Activated naive CD4-positive, alpha-beta T cell treated with anti-CD3 and anti-CD28 coated beads, Interleukin-2, amount 50 U/mL, for 16 hours (primary cell): ENCODE results near the gene COX6A1.
"Not testable (repeated sequence)": the region's sequence is repeated elsewhere in the genome, so short reads cannot be mapped to it uniquely, and the experiment has no call there.

Experiments
- DNase-seq: peaks from one replicate; pipeline ENCODE4 v3.0.0-alpha.2; 2020

COX6A1 gene

DNA sequence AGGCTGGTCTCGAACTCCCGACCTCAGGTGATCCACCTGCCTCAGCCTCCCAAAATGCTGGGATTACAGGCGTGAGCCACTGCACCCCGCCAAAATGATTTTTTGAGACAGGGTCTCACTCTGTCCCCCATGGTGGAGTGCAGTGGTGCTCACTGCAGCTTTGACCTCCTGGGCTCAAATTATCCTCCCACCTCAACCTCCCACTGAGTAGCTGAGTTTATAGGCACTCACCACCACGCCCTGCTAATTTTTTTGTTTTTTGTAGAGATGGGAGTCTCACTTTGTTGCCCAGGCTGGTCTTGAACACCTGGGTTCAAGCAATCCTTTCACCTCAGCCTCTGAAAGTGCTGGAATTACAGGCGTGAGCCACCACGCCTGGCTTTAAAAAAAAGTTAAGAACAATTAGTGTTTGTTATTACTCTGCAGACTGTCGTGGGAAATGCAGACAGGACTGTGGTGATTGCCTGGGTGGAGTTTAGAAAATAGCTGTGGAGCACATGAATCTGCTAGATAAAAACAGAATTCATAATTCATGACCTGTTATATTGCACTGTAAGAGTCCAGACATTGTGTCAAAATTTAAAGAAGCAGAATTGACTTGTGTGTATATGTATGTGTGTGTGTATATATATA, 9.2 kb upstream of the COX6A1 start:
- no peak for DNase-seq

DNA sequence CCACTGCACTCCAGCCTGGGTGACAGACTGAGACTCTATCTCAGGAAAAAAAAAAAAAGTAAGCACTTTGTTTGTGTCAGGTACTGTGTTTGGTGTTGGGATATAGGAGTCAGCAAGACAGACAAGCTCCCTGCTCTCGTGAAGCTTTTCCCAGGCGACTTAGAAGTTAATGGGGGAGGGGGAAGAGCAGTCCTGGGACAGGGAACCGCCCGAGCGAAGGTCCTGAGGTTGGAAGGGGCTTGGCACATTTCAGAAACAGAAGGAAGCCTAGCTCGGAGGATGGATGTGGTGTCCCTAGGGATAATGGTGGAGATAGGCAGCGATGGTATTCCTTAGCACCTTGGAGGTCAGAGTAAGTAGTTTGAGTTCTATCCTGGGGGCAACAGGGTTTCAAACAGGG, 8.5 kb upstream of the COX6A1 start:
- no peak for DNase-seq

DNA sequence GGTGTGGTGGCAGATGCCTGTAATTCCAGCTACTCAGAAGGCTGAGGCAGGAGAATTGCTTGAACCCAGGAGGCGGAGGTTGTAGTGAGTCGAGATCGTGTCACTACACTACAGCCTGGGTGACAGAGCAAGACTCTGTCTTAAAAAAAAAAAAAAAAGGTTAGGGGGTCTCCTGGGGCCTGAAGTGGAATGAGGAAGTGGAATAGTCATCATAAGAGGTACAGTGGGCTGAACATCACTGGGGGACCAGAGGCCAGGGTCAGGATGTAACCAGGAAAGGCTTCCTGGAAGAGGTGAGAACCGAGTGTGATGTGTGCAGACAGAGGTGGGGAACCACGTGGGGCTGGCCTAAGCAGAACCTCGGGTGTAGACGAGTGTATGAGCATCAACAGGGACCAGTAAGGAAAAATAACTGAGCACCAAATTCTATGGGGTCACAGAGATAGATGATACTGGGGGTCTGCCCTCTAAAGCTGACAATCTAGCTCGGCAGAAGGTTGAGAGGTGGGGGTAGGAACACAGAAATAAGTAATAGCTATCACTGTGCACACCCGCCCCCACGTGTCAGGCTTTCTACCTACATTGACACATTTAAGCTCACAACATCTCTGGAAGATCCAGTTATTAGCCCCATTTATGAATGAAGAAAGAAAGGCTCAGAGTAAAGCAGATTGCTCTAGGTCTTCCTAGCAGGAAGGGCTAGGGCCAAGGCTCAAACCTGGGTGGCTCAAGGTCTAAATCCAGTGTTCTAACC, 5.0 kb upstream of the COX6A1 start:
- no peak for DNase-seq

DNA sequence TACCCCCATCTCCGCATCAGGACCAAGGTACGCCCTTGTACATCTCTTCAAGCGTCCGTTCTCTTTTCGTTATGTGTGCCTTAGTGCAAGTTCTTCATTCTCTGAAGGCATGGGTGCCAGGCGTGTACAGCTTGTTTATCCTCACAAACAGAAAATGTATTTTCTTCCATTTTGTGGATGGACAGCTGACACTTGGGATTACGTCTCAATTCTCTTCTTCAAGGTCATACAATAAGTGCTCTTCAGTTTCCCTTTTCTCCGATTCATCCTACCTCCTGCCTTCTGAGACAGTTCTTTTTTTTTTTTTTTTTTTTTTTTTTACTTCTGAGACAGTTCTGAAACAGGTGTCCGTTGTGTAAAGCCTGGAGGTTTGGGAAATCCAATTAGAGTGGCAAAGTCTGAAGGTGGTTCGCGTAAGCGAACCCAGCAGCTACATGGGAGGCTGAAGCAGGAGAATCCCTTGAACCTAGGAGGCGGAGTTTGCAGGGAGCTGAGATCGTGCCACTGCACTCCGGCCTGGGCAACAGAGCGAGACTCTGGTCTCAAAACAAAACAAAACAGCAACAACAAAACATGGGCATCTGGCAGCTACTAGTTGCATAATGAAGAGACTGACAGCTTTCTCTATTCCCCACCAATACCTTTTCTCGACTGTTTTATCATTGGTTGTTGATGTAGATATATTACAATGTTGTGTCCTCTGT, 734 bp downstream of the COX6A1 start:
- DNase-seq, result no peak

DNA sequence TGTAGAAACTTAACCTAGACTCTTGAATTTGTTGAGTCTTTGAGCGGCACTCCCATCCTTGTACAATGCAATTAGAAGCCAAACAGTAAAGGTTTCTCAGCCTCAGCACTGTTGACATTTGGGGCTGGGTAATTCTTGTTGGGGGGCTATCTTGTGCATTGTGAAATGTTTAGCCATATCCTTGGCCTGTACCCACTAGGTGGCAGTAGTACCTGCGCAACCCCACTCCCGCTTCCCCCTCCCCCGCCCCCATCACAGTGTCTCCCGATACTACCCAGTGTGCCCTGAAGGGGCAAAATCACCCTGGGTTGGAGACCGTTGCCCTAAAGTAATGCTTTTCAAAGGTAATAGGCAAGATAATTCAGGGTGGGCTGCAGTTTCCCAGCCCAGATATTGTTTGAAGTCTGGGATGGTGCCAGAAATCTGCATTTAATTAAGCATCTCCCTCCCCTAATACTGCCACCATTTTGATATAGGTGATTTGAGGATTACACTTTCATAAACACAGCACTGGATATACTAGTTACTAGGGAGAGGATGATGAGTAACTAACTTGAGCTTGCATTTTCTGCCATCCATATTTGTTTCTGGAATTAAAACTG, 1.8 kb downstream of the COX6A1 start:
- DNase-seq, result peak; percentile 78

DNA sequence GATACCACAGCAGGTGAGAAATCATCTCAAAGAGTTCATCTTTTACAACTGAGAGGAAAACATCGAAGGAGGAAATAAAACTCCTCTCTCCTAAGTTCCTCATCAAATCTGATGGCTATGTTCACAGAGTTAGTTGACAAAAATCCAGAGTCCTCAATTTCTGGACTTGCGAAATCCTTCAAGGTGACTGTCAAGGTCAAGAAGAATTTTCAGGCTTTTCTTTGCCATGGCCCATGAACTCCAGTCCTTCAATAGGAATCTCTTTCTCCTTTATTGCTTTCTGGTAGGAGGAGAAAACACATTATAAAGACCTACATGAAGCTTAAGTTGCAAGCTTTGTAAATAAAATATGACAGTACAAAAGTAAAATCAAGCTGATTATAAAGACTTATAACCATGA, 6.8 kb downstream of the COX6A1 start:
- DNase-seq, result no peak

DNA sequence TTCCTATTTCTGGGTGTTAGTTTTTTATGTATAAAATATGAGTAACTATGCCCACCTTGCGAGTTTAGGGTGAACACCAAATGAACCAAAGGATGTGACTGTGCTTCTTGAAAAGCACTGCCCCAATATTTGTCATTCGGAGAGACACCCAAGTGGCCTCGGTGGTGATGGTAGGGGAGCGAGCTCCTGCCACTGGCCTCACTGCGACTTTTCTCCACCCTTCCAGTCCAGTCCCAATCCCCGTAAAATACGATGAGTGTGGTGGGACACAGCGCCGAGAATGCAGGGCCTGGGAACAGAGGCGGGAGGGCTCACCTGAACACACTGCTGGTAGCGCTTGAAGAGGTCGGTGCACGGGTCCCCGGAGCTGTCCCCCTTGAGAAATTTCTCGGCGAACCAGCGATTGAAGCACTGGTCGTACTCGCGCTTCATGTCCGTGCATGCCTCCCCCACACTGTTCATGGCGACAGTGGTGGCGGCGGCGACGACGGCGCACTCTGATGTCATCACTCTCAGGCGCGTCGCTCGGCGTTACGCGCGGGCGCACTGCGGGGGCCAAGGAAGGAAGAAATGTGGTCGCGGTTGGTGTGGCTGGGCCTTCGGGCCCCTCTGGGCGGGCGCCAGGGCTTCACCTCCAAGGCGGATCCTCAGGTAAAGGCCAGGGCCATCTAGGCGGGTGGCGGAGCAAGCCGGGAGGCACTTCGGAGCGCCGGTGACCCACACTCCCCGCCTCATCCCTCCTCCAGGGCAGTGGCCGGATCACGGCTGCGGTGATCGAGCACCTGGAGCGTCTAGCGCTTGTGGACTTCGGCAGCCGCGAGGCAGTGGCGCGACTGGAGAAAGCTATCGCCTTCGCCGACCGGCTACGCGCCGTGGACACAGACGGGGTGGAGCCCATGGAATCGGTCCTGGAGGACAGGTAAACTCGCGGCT, 8.3 kb downstream of the COX6A1 start, which contains the start of the genes GATC and TRIAP1:
Gene GATC, plus strand, starts transcription at position 534 of the 933 bp plus-strand sequence. Its CDS starts 37 bp downstream, at position 571.
Gene TRIAP1, minus strand, starts transcription at position 474 of the 933 bp plus-strand sequence. Its CDS starts 12 bp downstream, at position 462.
- peak; percentile 87 for DNase-seq

DNA sequence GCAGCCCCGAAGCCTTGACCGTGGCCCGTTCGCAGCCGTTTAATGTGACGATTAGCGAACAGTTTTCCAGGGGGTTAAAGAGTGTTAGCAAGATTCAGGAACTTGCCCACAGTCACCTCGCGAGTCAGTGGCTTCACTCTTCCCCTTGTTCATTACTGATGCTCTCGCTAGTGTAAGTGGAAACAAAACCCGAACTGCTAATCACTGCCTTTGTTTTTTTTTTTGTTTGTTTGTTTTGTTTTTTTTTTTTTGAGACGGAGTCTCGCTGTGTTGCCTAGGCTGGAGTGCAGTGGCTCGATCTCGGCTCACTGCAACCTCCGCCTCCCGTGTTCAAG, 8.9 kb downstream of the COX6A1 start:
- DNase-seq, result not testable (repeated sequence)

DNA sequence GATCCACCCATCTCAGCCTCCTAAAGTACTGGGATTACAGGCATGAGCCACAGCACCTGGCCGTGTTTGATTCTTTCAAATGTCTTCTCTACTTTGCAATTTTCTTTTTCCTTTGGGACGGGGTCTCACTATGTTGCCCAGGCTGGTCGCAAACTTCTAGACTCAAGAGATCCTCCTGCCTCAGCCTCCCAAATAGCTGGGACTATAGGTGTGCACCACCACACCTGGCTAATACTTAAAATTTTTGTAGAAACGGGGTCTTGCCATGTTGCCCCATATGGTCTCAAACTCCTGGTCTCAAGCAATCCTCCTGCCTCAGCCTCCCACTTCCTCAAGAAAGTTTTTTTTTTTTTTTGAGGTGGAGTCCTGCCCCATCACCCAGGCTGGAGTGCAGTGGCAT, 10.1 kb downstream of the COX6A1 start:
- no peak for DNase-seq

DNA sequence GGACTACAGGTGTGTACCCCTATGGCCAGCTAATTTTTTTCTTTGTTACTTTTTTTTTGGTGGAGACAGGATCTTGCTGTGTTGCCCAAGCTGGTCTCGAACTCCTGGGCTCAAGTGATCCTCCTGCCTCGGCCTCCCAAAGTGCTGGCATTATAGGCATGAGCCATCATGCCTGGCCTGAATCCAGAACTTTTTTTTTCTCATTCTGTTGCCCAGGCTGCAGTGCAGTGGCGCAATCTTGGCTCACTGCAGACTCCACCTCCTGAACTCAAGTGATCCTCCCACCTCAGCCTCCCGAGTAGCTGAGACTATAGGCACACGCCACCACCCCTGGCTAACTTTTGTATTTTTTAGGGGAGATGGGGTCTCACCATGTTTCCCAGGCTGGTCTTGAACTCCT, 14.6 kb downstream of the COX6A1 start:
- DNase-seq, result not testable (repeated sequence)

DNA sequence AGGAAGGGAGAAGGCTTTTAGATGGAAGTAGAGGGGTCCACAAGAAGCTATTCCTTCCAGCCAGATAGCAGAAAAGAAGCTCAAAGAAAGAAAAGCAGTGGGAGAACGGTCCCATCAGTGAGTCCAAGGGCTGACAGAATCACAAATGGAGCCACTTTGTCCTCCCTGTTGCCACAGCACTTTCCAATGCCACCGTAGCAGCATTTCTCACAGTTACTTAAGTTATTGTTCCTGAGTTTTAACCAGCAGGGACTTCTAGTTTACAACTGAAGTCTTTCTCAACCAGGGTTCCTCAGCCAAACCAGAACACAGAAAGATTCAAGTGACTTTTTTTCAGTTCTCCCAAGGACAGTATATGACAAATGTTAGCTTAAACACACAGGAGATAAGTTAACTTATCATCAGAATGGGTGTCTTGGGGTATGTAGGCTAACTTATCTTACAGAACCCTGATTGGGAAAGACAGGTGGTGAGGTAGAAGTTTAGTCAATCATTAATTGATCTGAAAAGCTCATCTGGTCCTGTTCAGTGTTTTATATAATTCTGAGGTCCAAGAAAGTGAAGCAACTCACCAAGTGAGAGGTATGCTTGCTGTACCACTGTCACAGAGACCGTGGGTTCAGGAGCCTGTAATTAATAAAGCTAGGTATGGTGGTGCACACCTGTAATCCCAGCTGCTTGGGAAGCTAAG, 15.3 kb downstream of the COX6A1 start:
- no peak for DNase-seq

DNA sequence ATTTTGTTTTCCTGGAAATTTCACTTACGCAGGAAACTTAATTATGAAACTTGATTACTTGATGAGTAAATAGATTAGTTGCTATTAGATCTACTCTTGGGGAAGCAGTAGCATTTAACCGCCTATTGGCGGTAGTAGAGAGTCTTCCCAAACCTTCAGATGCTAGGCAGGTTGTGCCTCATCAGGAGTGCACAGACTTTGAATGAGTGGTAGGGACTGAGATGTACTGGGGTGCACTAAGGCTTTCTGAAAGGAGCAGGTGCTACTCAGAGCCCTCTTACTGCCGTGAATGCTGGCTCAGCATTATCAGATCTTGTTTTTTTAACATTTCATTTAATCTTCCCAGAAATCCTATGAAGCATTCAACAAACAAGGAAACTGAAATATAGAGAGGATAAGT, 16.1 kb downstream of the COX6A1 start:
- DNase-seq, result no peak

DNA sequence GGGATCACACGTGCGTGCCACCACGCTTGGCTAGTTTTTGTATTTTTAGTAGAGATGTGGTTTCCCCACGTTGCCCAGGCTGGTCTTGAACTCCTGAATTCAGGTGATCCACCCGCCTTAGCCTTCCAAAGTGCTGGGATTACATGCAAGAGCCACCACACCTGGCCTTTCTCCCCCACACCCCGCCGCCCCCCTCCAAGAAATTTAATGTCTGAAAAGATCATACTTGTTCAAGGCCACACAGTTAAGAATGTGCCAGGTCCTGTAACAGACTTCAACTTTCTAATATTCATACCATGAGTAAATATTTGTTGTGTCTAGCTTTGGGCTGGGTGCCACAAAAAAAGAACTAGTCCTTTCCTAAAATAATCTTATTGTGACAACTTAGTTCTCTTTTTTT, 17.4 kb downstream of the COX6A1 start:
- no peak for DNase-seq

DNA sequence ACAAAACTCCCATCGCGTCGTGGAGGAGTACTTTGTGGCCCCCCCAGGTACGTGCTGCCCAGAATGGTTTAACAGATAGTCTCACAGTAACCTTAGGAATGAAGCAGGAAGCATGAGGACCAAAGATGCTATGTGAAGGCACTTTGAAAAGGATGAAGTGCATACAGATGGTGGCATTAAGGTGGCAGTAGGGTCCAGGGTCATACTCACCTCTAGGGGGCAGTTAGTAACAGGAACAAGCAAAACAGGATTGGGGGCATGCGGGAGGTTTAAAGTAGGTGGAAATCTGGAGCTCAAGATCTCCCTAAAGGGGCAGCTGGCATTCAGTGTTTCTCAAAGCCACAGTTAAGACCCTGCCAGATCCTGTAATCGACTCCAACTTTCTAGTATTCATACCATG, 19.2 kb downstream of the COX6A1 start:
- no peak for DNase-seq

DNA sequence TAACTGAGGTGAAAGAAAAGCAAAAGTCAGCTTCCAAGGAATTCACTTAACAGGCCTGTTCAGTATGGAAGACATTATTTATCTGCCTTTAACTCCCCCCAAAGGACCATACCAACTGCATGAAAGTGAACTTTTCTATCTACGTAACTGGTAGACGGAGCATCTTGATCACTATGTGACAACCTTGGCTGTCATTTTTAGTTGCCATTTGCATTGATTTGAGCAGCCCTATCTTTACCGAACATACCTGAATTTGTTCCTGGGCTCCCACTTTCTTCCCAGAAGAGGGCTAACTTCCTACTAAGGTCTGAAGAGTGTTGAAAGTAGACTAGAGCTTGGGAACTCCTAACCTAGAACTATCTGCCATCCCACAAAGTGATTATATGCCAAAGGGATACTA, 22.2 kb downstream of the COX6A1 start:
- no peak for DNase-seq

DNA sequence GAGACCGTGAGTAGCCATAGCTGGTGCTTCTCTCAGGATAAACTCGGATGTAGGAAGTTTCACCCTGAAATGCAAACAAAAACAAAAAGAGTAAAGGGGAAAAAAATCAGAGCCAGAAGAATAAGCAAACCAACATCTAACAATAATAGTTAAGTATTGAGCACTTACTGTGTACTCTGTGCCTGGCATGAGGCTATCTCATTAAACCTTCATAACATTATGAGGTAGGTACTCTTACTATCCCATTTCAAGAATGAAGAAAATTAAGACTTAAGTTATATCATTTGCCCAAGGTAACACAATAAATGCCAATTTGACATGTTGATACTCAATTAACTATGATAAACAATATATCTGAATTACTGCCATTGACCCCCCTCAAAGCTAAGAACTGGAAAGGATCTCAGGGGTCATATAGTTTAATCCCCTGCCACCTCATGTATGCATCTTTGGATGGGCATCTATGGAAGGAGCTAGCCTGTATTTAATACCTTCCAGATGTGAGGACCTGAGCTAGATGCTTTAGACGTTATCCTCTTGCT, 24.3 kb downstream of the COX6A1 start:
- no peak for DNase-seq

DNA sequence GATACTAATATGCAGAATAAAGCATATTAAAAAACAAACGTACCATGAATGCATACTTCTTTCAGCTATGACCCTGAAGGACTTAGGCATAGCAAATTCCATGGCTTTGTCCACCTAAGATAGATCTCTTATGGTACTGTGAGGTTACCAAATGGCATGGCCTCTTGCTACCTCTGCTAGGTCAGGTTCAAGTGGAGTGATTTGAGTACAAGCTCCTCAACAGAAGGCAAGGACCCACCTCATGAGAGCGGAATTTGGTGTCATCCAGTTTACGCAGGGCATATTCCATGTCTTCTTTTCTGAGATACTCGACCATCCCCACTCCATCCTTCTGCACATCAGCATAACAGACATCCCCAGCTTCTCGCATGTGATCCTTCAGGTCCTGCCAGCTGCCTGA, 25.8 kb downstream of the COX6A1 start:
- DNase-seq, result no peak

DNA sequence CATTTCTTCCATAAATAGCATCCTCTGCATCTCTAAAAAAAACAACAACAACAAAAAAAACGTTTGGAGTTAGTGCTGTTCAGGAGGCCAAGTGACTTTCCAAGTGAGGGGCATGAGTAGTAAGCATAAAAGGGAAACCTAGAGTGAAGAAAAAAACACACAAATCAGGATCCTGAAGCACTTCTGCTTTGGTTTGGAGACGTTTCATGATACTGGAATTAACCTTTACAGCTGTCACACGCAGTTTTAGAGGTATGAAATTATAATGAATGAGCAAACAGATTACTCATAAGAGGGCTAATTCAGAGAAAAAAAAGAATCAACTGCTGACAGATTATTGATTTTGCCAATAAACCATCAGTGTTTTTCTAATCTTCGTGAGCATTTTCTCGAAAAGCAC, 27.8 kb downstream of the COX6A1 start:
- no peak for DNase-seq

DNA sequence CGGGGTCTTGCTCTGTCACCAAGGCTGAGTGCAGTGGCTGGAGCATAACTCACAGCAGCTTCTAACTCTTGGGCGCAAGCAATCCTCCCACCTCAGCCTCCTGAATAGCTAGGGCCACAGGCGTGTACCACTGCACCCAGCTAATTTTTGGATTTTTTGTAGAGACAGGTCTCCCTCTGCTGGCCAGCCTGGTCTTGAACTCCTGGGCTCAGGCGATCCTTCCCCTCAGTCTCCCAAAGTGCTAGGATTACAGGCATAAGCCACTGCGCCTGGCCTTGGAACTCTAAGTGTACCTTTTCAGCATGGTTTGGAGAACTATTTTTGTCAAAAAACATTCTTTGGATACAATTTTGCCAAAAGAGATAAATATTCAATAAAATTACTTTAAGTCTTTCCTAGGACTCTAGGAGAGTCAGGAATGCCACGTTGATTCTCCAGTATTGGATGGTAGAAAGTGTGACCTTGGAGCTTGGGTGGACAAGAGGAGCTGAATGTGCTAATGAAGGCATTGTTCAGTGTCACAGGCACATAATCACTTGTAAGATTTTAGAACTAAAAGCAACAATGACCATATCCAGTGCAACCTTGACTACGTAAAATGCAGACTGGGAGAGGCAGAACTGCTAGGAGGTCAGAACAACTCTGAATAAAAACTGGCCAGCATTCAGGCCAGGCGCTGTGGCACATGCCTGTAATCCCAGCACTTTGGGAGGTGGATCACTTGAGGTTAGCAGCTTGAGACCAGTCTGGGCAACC, 28.8 kb downstream of the COX6A1 start:
- peak; percentile 42 for DNase-seq

DNA sequence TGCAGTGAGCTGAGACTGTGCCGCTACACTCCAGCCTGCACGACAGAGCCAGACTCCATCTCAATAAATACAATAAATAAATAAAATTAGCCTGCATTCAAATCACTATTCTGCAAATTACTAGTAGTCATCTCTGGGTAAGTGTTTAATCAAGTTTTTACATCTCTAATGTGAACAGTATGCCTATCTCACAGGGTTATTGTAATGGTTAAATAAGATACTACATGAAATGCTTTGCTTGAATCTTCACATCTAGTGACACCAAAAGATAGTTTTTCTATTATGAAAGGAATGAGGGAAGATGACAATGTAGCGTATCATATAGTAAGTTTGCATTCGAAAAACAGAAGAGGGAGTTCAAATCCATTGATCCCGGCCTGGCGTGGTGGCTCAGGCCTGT, 29.5 kb downstream of the COX6A1 start:
- no peak for DNase-seq

DNA sequence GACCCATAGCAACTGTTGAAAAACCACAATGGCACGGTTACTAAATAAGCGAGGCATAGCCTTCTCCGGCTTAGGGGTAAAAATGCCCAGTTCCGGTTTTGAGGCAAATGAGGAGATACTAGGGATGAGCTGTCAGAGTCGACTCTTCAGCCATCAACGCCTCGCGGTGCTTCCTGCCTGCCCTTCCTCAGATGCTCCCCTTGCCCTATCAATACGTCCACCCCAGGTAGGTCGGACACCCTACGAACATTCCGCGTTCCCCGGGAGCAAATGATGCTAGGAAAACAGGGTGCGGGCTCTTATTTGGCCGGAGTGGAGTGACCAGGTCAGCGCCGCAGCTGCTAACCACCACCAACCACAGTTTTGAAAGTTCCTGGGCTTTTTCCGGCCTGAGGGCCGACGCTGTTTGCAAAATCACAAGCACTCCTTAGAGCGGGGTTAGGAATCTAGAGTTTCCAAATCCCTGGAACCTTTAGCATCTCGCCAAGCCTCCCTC, 30.5 kb downstream of the COX6A1 start:
- peak; percentile 15 for DNase-seq
